Measurements from ENCODE around the gene MEIKIN.

The MEIKIN gene

DNA sequence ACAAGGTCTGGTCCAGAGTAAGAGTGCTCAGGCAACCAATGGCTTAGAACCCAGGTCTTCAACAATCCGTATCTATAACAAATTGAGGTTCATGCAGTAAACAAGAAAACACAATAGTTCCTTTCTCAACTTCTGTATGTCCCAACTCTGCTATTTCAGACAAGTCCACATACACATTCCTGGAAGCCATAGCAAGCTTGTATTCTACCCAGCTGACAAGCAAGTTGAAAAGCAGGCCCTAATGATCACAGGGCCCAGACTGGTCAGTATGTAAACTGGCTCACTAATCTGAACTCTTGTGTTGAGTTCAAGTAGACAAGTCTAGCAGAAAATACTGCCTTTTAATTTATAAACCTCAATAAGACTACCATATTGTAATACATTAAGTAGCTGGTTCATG is 175.5 kb downstream of the MEIKIN start:
- no peak for DNase-seq (ENCODE audit: low read depth)

DNA sequence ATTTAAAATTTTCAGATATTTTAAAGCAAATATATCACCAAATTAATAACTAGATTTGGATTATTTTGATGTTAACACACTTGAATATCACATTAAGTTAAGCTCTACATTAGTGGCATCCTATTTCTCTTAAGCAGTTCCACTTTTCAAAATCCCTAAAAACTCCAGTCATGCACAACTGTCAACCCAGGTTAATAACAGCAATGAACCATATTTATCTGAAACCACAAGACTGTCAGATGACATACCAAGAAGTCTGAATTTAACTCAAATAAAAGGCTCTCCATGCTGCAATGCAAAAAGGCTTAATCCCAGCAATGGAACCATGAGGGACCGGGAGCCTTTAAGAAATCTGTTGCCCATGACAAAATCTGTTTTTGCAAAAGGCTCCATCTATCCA is 176.1 kb downstream of the MEIKIN start:
- DNase-seq (ENCODE audit: low read depth) = no peak

DNA sequence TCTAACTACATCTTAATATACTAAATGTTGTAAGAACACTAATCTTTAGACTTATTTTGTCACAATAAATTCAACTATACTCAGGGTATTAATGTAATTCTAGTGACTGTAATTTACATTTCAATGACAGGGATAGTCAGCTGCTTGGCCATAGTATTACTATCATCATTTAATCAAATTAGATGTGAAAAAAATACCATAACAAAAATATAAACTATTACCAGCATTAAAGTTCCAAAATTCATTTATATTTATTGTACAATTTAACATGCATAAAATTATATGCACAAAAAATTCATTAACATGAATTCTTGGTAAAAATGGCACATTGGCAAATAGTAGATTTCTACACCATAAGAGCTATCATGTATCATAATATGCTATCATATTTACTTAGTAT is 177.6 kb downstream of the MEIKIN start:
- DNase-seq (ENCODE audit: low read depth) = no peak

DNA sequence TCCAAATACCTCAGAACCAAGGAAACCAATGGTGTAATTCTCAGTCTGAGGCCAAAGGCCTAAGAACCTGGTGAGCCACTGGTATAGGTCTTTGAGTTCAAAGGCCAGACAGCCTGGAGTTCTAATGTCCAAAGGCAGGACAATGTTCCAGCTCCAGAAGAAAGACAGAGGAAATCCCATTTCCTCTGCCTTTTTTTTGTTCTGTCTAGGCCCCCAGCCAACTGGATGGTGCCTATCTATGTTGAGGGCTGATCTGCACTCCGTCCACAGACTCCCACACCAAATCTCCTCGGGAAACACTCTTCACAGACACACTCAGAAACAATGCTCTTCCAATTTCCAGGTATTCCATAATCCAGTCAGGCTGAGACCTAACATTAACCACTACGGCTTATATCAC is 178.8 kb downstream of the MEIKIN start:
- no peak for DNase-seq (ENCODE audit: low read depth)

DNA sequence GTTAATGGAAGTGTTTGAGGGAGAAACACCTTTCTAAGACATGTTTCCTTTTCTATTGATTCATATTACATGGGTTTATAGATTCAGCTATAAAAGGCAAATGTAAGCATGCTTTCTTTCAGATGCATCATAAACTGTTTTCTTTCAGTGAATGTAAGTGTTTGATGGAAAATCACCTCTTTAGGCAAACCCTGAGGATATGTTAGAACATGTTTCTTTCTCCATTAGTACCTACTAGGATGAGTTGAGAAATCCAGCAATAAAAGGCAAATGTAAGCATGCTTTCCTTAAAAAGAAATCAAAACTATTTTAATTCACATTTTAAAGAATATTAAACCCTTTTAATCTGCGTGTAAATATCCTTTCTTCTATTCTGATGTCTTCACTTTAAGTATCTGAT is 180.2 kb downstream of the MEIKIN start:
- no peak for DNase-seq (ENCODE audit: low read depth)

DNA sequence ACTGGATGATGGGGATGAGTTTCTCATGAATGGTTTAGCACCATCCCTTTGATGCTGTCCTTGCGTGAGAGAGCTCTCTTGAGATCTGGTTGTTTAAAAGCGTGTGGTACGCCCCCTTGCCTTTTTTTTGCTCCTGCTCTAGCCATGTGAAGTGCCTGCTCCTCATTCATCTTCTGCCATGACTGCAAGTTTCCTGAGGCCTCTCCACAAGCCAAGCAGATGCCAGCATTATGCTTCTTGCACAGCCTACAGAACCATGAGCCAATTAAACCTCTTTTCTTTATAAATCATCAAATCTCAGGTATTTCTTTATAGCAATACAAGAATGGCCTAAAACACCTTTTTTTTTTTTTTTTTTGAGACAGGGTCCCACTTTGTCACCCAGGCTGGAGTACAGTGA is 181.5 kb downstream of the MEIKIN start:
- no peak for DNase-seq (ENCODE audit: low read depth)

DNA sequence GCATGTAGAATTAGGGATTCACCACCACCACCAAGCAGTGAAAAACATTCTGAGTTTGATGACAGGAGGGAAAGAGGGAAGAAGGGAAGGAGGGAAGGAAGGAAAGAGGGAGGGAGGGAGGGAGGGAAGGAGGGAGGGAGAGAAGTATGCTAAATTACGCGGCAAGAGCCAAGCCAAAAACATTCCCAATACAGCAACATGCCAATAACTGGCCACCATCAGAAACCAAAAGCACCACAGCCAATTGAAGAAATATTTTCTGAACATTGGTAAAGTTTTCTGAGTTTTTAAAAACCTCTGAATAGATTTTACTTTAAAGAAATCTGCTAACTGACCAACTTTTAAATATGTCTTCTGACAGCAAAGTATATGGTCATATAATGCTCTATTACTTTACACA is 184.7 kb downstream of the MEIKIN start:
- DNase-seq (ENCODE audit: low read depth) = no peak

DNA sequence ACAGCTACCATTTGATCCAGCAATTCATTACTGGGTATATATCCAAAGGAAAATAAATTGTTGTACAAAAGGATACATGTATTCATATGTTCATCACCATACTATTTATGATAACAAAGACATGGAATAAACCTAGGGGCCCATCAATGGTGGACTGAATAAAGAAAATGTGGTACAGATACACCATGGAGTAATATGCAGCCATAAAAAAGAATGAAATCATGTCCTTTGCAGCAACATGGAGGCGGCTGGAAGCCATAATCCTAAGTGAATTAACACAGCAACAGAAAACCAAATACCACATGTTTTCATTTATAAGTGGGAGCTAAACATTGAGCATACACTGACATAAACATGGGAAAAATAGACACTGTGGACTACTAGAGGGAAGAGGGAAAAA is 185.8 kb downstream of the MEIKIN start:
- no peak for DNase-seq (ENCODE audit: low read depth)

DNA sequence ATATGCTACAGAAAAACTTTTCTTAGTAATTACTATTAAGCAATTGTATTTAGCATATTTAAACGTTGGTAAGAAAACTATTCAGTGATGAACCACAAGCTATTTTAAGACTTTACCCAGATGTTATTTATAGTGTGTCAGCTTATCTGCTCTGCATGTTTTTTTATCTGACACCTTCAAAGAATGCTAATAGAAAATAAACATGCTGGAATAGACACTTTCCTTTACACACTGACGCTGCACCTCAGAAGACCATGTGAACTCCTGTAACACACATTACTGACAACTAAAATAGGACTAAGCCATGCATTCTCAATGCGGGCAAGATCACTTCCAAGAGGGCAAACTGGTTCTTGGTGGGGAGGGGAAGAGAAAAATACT is 187.0 kb downstream of the MEIKIN start:
- no peak for DNase-seq (ENCODE audit: low read depth)

DNA sequence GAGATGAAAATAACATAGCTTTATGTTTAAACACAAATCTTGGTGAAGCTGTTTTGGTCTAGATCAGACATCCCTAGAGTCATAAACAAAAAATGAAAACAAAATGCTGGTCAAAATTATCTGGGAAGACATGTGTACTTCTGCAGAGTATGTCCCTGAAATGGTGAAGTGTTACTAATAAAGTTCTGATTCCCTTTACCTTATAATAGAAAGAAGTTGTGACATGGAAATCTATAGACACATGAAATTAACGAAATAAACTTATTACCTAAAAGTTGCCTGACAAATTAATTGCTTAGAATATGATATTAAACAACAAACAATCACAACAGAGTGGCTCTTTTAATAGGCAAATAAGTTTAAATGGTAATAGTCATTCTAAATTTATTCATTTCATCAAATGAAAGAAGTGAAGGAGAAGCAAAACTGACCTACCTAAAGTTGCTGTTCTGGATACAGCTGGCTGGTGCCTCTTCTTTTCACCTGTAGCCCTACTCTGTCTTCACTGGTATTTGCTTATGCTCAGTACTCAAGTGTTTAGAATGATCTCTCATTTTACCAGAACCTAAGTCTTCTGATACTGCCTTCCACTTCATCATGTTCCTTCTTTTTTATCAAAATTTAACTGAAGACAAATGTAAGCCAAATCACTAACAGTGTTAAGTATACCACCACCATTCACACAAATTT is 187.5 kb downstream of the MEIKIN start:
- no peak for DNase-seq (ENCODE audit: low read depth)

All from stimulated activated CD8-positive, alpha-beta memory T cell treated with anti-CD3 and anti-CD28 coated beads, Interleukin-12 subunit alpha, Interleukin-12 subunit beta, amount 100 ng/mL, for 1 hour (primary cell).